GM19463 (cell line): ENCODE measurements around the gene PRKAR2B.
"Not testable (repeated sequence)": the region's sequence is repeated elsewhere in the genome, so short reads cannot be mapped to it uniquely, and the experiment has no call there.

Source experiments
- ATAC-seq: cut with Tn5 transposase; IDR thresholded peaks from one replicate; pipeline ENCODE4 v1.9.1; 2021; ENCODE audit warnings: mild to moderate bottlenecking, moderate library complexity; ENCODE audit not compliant: unreplicated experiment

PRKAR2B gene

DNA sequence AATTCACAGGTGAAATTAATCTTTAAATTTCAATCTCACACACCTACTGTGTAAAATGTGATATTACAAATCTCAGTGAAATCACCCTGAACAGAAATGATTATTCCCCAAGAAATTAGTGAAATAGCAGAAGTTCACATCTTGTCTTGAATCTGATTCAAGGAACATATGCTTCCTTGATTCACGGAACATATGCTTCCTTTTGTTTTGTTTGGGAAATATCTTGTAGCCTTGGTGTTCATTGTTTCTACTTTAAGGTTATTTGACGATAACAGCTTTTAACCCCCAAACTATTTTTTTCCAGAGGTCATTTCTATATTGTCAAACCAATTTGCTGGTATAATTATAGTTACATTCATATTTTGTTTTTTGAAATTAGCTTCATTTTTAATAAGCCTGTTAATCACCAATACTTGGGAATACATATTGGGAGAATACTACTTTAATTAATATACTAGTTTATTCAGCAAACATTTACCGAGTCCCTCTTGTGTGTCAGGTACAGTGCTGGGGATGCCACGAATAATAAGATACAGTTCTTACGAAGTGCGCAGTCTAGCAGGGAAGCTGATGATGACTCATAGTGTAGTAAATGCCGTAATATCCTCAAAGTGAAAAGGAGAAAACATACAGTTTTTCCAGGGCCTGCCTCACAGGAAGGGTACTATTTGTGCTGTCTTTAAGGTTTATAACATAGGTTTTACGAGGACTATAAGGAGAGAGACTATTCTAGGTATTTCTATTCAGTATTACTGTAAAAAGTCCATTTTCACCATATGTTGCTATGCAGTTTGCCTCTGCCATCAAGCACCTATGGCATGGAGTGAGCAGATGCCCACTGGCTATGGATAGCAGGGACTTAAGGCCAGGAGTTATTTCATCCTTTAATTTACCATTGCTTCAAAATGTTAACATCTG lies 32.5 kb downstream of the PRKAR2B start:
- ATAC-seq = no peak

DNA sequence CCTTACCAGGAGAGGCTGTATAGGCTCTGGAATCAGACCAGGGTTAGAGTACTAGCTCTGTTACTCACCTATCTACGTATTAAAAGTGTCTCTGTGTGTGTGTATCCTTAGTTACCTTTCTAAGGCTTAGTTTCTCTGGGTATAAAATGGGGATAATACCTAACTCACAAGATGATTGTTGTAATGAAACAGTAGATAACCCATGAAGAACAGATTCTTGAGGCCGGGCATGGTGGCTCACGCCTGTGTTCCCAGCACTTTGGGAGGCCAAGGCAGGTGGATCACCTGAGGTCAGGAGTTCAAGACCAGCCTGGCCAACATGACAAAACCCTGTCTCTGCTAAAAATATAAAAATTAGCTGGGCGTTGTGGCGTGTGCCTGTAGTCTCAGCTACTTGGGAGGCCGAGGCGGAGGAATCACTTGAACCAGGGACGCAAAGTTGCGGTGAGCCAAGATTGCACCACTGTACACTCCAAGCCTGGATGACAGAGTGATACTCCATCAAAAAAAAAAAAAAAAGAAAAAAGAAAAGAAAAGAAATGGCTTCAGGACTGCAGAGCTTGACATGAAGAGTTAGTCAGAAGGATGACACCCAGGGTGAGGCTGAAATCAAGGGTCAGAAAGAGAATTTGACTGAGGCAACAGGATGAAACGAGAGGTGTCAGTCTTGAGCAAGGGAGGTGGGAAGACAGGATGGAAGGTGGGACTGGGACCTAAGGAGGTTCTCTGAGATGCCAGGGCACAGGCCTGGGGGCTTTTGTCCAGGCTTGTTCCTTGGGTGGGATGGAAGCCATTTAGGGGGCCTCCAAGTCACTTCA lies 33.4 kb downstream of the PRKAR2B start:
- no peak for ATAC-seq

DNA sequence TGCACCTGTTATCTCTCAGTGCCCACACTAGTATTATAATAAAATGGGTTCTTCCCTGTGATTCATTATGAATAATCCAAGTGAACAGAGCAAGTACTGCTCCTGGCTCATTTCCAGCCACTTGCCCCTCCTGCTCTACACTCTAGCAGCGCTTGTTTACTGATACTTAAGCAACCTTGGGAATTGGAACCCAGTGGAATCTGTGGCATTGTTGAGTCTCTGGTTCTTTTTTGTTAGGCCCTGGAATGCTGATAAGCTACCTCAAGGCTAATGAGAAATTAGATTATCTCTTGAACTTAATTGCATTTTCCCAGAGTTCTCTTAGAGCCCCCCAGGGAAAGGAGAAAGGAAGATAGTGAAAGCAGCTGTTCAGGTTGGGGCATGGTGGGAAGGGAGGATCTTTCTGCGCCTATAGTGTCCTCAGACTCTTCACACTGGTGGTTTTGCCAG lies 34.0 kb downstream of the PRKAR2B start:
- ATAC-seq = no peak

DNA sequence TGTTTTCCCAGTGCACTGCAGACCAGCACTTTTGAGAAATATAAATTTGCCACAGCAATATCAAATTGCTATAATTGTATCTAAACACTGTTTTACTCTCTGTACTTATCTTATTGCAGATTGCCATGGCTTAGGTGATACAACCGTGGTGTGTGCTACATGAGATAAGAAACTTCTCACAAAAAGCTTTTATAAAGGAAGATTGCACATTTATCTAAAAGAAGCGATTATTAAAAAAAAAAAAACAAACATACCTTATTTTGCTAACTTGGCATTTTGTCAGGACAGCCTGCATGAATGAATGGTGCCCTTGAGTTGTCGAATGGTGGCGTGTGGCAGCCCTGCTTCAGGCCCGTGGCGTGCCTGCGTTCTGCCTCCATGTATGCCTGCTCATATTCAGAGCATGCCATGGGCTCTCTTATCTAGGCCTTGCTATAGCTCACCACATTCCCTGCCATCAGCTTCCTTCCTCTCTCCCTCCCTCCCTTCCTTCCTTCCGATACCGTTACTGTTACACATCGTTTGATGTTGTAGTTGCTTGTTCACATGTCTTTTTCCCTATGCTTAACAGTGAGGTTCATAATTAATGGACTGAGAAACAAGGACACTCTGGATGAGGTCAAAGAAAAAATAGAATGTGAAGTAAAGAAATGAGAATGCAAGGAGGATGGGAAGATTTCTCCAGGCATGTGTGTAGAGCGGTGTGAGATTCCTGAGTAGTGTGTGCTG lies 34.9 kb downstream of the PRKAR2B start:
- ATAC-seq = no peak

DNA sequence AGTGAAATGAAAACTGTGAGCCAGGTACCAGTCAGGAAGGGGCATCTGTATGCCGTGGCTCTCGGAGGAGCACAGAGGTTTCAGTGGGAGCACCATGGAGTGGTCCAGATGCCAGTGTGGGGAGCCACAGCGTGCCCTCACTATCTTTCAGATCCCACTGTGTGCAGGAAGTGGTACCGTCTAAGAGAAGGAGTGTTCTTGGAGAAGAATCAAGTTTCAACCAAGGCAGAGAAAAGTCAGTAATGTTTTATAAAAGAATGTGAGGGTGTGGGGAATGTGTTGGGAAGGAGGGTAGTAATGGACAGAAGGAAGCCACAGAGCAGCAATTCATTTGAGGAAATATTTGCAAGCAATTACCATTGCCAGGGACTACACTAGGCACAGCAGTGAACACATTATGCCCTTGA lies 35.6 kb downstream of the PRKAR2B start:
- no peak for ATAC-seq

DNA sequence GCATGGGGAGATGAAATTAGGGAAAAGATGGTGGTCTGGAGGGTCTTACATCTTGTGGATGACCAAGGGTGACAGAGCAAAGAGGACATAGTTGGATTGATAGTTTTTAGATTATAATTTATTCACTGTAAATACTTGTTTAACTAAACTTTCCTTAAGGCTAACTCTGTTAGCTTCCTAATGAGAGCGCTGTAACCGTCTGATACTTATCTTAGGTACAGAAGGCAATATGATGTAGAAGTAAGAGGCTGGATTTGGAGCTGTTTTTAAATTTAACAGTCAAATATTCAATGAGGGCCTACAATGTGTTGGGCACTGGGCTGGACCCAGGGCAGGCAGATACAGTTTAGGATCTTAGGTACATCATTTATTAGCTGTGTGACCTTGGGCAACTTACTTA lies 36.0 kb downstream of the PRKAR2B start:
- ATAC-seq = no peak

DNA sequence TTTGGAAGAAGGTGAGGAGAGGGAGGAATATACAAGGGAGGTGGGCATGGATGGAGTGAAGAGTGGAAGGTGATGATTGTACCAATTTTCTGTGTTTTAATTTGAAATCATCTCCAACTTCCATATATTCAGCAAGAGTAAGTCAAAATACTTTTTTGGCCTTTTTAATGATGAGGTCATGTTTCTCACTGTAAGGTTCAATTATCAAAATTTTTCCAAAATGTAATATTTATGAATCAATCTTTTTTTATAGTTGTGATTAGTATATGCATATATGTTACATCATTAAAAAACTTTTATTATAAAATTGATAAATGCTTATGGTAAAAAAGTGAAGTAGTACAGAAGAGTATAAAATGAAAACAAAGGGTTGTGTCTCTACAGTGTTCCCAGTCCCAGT lies 40.7 kb downstream of the PRKAR2B start:
- ATAC-seq = no peak

DNA sequence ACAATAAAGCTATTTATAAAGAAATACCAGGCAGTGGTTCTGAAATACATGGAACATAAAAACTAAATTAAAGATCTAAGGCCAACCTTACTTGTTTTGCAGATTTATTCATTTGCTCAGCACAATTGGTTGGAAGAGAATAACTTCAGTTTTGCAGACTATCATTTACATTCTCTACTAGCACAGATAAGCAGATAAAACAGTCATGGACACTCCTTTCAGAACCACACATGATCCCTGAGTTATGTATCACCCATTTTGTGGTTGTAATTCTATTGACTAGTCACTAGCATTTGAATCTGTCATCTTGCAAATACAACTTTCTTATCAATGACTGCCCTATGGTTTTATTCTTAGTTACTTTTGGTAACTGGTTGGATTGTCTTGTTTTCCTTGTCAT lies 45.1 kb downstream of the PRKAR2B start:
- no peak for ATAC-seq

DNA sequence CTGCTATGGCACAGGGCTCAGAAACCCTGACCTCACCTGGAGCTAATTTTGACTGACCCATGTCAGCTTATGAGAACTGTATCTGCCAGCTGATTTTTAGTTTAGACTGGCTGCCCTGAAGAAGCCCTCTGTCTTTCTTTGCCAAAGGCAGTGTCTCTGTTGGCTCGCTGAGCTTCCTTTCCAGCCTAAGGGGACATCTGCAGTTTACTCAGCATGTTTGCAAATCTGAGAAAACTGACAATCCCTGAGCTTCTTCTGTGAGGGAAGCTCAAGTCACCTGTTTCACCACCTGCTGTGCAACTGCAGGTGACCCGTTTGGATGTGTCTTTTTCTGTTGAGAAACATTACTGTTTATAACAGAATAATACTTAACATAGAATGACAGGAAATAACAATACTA lies 46.0 kb downstream of the PRKAR2B start:
- ATAC-seq = no peak

DNA sequence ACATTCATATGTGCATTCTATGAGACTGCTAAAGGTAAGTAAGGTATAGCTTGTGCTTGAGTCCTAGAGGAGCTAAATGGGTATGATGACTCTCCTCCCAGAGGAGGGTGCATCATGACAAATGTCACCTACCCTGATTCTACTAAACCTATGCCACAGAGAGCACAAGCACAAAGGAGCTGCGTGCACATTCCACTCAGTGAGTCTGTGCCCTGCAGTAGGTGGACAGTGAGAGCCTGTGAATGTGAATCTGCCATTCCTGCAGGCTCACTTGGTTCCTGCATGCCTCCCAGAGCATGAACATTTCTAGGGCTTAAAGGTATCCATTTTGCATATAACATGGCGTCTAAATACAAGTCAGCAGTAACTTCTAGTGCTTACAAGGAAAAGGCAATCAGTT lies 46.8 kb downstream of the PRKAR2B start:
- no peak for ATAC-seq

DNA sequence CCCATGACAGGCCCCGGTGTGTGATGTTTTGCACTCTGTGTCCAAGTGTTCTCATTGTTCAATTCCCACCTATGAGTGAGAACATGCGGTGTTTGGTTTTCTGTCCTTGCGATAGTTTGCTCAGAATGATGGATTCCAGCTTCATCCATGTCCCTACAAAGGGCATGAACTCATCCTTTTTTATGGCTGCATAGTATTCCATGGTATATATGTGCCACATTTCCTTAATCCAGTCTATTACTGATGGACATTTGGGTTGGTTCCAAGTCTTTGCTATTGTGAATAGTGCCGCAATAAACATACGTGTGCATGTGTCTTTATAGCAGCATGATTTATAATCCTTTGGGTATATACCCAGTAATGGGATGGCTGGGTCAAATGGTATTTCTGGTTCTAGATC lies 49.2 kb downstream of the PRKAR2B start:
- ATAC-seq = not testable (repeated sequence)

DNA sequence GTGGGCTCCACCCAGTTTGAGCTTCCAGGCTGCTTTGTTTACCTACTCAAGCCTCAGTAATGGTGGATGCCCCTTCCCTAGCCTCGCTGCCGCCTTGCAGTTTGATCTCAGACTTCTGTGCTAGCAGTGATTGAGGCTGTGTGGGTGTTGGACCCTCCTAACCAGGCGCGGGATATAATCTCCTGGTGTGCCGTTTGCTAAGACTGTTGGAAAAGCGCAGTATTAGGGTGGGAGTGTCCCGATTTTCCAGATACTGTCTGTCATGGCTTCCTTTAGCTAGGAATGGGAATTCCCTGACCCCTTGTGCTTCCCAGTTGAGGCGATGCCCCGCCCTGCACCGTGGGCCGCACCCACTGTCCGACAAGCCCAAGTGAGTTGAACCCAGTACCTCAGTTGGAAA lies 54.6 kb downstream of the PRKAR2B start:
- not testable (repeated sequence) for ATAC-seq

DNA sequence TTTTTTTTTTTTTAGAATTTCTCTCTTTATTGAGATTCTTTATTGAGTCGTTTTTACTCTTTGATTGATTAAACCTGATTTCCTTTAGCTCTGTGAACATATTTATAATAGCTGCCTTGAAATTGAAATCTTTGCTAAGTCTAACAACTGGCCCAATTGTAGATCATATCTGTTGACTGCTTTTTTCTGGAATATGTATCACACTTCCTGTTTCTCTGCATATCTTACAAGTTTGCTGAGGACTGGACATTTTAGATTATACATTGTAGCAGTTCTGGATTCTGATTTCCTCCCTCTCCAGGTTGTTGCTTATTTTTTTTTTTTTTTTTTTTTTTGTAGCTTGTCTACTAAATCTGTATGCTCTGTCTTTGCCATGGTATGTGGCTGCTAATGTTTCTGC lies 56.3 kb downstream of the PRKAR2B start:
- no peak for ATAC-seq

DNA sequence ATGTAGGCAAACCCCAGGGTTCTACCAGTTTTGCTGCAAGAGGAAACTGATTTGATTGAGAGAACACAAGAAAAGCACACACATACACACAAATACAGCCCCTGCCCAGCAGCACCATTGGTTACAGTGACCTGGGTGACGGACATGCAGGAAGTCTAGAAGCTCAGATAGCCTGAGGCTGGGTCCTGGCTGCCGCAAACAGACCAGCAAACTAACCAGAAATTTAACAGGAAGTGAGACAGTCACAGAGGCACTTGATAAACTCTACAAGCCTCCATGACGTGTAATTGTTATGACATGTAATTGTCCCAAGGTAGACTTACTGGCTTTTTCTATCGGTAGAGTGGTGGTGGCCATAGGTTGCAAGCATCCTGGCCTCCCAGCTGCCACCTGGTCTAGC lies 58.9 kb downstream of the PRKAR2B start:
- no peak for ATAC-seq

DNA sequence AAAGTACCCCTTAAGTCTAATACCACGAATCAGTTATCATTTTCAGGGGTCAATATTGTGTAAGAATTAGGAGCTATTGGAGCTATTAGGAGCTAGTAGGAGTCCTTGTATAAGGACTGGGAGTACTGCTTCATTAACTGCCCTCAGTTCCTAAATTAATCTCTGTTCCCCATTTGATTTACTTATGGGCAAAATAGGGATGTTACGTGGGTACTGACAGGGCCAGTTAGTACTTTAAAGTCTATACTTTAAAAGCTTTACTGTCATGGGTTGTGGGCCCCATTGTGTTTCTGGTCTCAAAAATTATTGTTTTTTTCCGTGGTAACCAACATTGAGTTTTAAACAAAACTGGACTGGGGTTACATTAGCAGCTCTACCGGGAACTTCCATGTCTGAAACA lies 60.3 kb downstream of the PRKAR2B start:
- ATAC-seq = no peak

DNA sequence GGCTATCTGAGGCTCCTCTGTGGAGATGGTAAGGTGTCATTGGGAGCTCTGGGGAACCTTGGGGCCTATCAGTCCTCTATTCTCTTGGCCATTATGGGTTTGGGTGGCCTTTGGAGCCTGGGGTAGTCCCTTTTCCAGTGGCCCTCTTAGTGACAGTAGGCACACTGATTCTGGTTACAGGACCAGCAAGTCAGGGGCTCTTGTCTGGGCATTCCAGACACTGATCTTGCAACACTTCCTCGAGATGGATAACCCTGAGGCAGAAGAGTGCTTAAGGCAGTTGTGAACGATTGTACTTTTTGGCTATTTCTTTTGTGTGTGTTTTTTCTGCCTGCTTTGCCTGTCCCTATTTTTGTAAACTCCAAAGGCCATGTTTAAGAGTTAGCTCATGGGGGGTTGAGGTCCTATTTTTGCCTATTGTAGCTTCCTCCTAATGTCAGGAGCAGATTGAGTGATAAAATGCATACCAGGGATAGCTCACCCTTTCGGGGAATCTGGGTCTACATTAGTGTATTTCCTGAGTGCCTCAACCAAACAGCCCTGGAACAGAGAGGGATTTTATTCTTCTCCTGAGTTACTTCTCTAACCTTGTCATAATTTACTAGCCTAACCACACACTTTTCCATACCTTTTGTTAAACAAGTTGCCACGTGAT lies 61.2 kb downstream of the PRKAR2B start:
- ATAC-seq = no peak

DNA sequence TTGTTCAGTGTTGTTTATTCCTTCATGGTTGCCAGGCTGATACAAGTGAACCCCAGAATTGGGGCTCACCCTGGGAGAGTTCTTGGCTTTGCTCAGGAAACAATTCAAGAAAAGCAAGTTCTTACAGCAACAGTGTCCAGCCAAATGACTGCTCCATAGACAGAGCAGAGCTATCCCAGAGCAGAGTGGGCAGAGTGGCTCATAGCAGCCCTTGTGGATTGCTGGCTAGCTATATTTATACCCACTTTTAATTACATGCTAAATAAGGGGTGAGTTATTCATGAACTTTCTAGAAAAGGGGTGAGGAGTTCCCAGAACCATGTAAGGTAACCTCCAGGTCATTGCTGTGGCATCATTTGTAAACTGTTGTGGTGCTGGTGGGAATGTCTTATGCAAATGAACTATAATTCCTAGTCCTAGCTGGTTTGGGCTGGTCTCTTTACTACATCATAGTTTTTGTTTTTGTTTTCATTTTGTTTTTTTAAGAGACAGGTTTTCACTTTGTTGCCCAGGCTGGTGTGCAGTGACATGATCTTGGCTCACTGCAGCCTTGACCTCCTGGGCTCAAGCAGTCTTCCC lies 64.4 kb downstream of the PRKAR2B start:
- no peak for ATAC-seq

DNA sequence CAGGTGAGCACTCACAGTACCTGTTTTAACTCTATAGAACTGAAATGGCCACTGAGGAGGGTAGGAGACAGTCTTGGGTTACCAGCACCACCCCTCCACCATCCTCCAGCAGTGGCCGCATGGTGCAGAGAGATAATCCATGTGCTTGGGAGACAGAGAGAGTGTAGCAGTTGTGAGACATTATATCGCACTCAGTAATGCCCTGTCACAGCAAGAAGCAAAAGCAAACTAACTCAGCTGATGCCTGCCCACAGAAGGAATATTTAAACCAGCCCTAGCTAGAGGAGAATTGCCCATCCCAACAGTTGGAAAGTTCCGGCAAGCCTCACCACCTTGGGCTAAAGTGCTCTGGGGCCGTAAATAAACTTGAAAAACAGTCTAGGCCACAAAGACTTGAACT lies 65.5 kb downstream of the PRKAR2B start:
- no peak for ATAC-seq

DNA sequence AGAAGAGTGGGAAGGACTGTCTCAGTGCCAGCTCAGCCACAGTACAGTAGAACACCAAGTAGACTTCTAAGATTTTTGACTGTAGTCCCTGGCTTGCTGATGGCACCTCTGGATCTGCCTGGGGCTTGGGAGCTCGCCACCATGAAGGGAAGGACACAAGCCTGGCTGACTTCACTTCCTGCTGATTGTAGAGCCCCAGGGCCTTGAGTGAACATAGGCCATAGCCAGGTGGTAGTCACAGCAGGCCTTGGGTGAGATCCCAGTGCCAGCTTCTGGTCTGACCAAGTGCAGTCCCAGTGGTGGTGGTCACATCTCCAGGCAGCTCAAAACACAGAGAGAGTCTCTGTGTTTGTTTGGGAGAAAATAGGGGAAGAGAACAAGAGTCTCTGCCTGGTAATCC lies 66.7 kb downstream of the PRKAR2B start:
- ATAC-seq = no peak

DNA sequence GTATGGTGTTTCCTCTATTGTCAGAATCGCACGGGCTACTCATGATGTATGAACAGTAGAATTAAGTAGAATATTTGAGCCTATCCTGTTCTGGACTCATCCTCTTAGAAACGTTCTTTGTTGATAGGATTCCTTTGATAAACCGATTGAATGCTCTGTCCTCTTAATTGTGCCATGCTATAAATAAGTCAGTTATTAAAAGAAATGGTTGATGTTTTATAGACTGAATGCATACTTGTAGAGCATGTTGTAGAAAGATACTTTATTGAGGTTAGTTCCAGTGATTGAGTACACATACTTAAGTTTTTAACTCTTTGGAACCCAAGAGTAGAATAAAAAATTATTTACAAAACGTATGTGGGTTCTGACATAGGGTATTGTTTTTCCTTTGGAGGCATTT lies 69.4 kb downstream of the PRKAR2B start:
- no peak for ATAC-seq
